ENCODE results near the gene ANKS6. TPM values are rescaled to one million over a fixed set of nuclear protein-coding genes. Genes with fewer than 3 reads are reported as not detected.

The ANKS6 gene
- total RNA-seq, 1 experiment from 2014 or later: 39.4 TPM

DNA sequence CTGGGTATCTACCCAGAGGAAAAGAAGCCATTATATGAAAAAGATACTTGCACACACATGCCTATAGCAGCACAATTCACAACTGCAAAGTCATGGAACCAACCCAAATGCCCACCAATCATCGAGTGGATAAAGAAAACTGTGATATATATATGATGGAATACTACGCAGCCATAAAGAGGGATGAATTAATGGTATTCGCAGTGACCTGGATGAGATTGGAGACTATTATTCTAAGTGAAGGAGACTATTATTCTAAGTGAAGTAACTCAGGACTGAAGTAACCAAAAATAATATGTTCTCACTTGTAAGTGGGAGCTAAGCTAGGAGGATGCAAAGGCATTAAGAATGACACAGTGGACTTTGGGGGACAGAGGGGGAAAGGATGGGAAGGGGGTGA is 57.6 kb downstream of the ANKS6 start:
- no peak for DNase-seq (ENCODE audit: low spot score)

GRCh38 chr9:98736226-98736625 is 60.1 kb downstream of the ANKS6 start:
- DNase-seq (ENCODE audit: low spot score): no peak

DNA sequence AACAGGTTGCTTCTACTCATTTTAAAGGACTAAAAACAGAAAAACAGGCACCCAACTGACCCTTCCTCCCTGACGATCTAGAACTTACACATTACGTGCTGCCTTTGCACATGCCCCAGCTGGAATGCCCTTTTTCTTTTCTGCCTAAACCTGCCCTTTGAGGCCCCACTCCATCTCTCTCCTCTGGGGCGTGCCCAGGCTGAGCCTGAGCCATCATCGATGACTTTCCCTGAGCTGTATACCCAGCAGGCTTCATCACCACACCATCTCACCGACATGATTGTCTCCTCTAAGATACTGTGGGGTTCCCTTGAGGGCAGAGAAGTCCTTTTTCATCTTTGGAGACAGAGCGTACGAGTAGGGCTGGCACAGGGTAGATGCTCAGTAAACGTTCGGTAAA is 63.6 kb downstream of the ANKS6 start:
- DNase-seq (ENCODE audit: low spot score): no peak

GRCh38 chr9:98732091-98732490 is 64.3 kb downstream of the ANKS6 start:
- DNase-seq (ENCODE audit: low spot score): no peak

DNA sequence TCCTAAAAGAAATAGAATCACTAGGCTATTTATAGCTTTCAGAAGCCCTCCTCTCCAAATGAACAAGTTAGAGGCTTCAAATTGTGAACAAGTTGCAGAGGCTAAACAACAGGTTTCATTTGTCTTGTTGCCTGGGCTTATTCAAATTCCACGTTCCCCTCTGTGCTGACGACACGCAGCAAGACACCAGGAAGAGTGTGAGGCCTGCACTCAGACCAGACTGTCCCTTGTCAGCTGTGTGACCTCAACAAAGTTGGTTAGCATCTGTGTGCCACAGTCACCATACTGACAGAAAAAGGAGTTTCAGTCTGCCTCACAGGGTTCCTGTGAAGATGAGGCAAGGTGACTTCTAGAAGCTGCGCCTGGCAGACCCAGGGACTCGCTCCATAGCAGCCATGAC is 65.5 kb downstream of the ANKS6 start:
- DNase-seq (ENCODE audit: low spot score): no peak

DNA sequence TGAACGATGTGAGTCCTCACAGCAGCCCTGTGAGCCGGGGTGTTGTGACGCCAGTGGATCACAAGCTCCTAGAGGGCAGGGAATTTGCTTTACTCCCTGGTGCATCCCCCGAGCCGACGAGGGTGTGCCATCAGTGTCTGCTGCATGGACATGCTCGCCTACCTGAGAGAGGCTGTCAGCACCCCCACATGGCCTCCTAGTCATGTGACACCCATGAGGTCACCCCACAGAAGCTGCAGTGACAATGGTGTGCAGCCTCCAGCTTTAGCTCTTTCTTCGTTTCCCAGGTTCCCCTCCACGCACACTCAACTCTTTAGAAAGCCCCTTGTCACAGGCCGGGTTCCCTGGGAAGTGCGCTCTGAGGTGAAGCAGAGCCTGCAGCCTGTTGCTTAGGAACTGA is 67.9 kb downstream of the ANKS6 start:
- no peak for DNase-seq (ENCODE audit: low spot score)

- no peak for DNase-seq (ENCODE audit: low spot score)
Observed at GRCh38 chr9:98727428-98727827, 68.9 kb downstream of the ANKS6 start.

GRCh38 chr9:98726735-98727134 is 69.6 kb downstream of the ANKS6 start:
- DNase-seq (ENCODE audit: low spot score): peak; percentile 24

DNA sequence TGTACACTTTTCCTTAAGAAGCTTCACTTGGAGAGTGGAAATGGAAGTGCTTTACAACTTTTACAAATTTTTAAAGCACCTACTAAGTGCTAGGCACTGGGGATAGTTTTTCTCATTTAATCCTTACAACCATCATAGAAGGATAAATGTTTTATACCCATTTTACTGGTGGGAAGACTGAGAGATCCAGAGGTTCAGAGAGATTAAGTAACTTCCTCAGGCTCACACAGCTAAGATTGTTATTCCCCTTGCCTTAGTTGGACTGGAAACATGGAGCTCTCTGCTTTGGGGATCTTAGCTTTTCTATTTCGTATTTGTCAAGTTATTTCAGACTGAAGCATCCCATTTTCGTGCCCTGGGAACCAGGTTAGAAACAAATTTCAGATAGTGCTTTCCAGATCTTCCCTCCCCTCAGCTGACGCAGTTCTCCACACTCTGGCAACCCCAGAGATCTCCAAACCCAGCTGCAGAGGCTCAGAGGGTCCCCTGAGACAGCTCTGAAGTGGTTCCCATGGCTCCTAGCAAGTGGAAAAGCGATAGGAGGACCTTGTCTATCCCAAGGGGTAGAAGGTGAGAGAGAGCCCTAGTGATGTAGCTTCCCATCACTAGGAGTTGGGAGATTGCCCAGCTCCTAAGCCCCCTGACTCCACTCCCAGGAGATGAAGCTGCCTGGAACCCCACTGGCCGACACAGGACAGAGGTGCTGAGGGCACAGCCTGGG is 71.4 kb downstream of the ANKS6 start:
- DNase-seq (ENCODE audit: low spot score): no peak

GRCh38 chr9:98721643-98722042 is 74.7 kb downstream of the ANKS6 start:
- DNase-seq (ENCODE audit: low spot score): no peak

- no peak for DNase-seq (ENCODE audit: low spot score)
Observed at GRCh38 chr9:98720402-98720801, 76.0 kb downstream of the ANKS6 start.

GRCh38 chr9:98719055-98719454 is 77.3 kb downstream of the ANKS6 start:
- no peak for DNase-seq (ENCODE audit: low spot score)

DNA sequence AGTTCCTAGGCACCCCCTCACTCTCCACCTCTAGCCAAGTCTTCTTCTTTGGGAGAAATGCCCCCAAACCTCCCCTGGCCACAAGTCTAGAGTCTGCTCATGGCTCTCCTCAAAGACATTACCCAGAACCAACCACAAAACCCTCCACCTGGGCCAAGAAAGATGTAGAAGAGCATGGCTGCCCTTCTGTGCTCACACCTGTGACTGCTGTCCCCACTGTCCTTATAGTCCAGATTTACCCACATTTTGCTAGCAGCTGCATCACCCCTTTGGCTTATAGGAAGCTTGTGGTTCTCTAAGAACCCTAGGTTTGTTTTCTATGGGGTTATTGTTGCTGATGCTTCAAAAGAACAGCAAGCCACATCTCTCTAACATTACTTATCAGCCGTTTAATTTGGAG is 81.5 kb downstream of the ANKS6 start:
- no peak for DNase-seq (ENCODE audit: low spot score)

- DNase-seq (ENCODE audit: low spot score): no peak
Observed at GRCh38 chr9:98712987-98713386, 83.4 kb downstream of the ANKS6 start.

GRCh38 chr9:98709968-98710965 is 86.1 kb downstream of the ANKS6 start:
- DNase-seq (ENCODE audit: low spot score): peak; percentile 73

DNA sequence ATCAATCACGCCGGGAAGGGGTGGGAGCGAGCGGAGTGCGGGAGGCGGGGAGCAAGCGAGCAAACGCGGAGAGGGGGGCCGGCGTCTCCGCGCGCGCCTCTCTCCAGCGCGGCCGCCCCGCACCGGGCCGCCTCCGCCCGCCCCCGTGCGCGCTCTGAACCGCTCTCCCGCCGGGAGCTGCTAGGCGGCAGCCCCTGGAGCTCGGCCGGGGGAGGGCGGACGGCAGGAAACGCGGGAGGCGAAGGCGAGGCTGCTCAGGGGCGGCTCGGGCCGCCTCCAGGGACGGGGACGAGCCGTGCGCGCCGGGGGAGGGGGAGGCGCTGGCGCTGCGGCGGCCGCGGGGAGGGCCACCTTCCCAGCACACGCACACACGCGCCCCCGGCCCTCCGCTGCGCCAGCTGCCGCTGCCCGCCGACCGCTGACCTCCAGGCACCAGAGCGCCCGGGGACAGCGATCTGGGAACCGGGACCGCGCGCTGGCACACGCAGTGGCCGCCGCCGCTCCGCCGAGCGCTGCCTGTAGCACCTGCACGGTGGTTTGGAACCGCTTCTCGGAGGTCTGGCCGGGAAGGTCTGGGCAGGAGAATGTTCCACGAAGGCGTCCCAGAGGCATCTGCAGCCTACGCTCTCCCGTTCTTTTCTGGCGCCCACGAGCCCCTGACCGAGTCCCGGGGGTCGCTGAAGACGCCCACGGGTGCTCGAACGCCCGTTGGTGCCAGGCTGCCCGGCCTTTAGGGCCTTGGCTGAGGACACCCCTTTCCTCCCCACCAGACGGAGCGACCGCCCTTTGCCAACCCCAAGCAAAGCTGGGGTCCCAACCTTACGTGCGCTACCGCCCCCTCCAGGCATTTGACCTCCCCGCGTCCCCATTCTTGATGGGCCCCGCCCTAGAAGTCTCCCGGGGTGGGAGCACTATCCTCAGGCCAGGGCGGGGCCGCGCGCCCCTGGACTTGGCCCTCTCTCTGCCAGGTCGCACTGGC is 87.1 kb downstream of the ANKS6 start, which contains the start of gene GABBR2:
GABBR2 (minus strand) TSS at position 3 of the 979 bp plus-strand sequence. CDS start 198 bp downstream, outside the sequence.
- no peak for DNase-seq (ENCODE audit: low spot score)

GRCh38 chr9:98708103-98708932 is 88.0 kb downstream of the ANKS6 start:
- no peak for DNase-seq (ENCODE audit: low spot score)

DNA sequence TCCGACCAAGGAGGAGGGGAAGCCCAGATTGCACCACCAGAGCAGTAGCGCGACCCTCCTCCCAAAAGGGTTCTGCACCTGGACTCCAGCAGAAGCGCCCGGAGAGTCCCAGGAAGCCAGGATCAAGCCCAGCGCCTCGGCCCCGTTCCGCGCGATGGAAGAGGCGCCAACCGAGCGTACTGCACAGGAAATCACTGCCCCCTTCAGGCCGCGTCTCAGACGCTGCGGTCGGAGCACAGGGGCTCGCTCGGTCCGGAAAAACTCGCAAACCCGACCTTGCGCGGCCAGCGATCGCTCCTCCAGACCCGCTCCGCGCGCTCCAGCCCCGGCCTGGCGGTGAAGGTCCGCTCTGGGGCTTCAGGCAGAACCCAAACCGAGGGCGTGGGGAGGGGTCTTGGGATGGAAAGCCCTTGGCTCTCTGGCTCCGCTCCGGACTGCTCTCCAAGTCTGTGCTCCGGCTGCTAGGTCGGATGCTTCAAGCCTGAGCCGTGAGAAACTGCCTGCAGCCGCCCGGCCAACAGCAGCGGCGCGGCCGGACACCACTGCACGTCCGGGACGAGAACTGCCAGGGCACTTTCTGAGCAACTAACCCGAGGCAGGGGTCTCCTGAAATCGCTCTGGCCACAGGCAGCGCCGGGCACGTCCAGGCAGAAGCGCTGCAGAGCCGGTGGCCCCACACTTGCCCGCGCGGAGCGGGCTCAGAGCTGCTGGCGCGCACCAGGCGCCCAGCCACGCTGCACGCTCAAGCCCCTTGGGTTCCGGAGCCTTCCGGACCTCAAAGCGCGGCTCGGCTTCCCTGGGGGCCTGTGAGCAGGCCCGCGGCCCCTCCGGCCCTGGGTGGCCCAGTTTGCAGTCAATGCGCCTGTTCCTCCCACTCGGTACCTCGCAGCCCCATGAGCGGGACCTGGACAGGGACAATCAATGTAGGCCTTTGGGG is 88.9 kb downstream of the ANKS6 start:
- peak; percentile 60 for DNase-seq (ENCODE audit: low spot score)

- no peak for DNase-seq (ENCODE audit: low spot score)
Observed at GRCh38 chr9:98706651-98707165, 89.6 kb downstream of the ANKS6 start.

Measured in A172 (cell line).